HCT116 (cell line): ENCODE data around the gene C2CD2L. TPM values are rescaled to one million over a fixed set of nuclear protein-coding genes. Genes with fewer than 3 reads are reported as not detected.

Source experiments
- ATAC-seq: fragments of 200-7000 bp; cut with Tn5 transposase; 2 replicates; pipeline ENCODE4 v1.9.1; 2020; ENCODE audit warnings: mild to moderate bottlenecking, moderate library complexity
- BruUV-seq: library from RNA; stranded (reverse); fragments of 400-500 nt; replicated peaks from 2 replicates; lab custom pipeline; 2021; lab: Mats Ljungman, UMichigan
- CTCF ChIA-PET: fragments of 300-600 bp; sonication (Branson Sonifier 250); formaldehyde crosslinking; loops from one replicate; lab custom pipeline; 2021; ENCODE audit warnings: antibody characterized with exemption; lab: Charles Lee
- POLR2A ChIA-PET: fragments of 300-600, 350-600 bp; sonication (Branson Sonifier 250); formaldehyde crosslinking; loops from one replicate; lab custom pipeline; 2021; ENCODE audit warnings: antibody characterized with exemption; lab: Charles Lee
- RAD21 ChIA-PET, 2 experiments: fragments of 300-600 bp; sonication (Branson Sonifier 250); formaldehyde crosslinking; loops; one replicate each; lab custom pipeline; 2023; ENCODE audit warnings: low total read pairs in 2 of 2; ENCODE audit not compliant: uncharacterized antibody in 2 of 2, unreplicated experiment in 2 of 2, low non-redundant PET in 1 of 2; lab: Charles Lee
- DNase-seq: peaks from one replicate; pipeline ENCODE4 v3.0.0-alpha.2; 2010; ENCODE audit warnings: low read depth, low spot score
- H2AFZ ChIP-seq: fragments of 200-600 bp; shearing (Covaris generic), sonication (generic); 2 replicates; pipeline ENCODE4 v1.6.1; 2017; ENCODE audit warnings: low read depth, mixed run types, mixed read lengths, antibody characterized with exemption, low read length; ENCODE audit not compliant: poor library complexity, severe bottlenecking
- H3K27ac ChIP-seq: 2 replicates; pipeline ENCODE4 v1.5.1; 2012; ENCODE audit warnings: low read depth, low read length
- H3K27me3 ChIP-seq: fragments of 200-600 bp; sonication (generic); 2 replicates; pipeline ENCODE4 v1.6.1; 2016; ENCODE audit warnings: mixed run types, low read length, mixed read lengths; ENCODE audit not compliant: insufficient read depth
- H3K36me3 ChIP-seq, 2 experiments: fragments of 200-500 bp in 1 of 2; fragments of 200-600 bp in 1 of 2; sonication (Bioruptor generic) in 1 of 2; sonication (generic) in 1 of 2; 2 replicates each; pipeline versions ENCODE4 v1.5.1 to v1.6.1; 2014 to 2016; ENCODE audit warnings: low read length in 2 of 2, inconsistent platforms in 1 of 2, mixed read lengths in 1 of 2, mixed run types in 1 of 2; ENCODE audit not compliant: insufficient read depth in 2 of 2, control insufficient read depth in 1 of 2
- H3K4me1 ChIP-seq, 2 experiments: fragments of 200-600 bp in 1 of 2; sonication (generic) in 1 of 2; 2 replicates each; pipeline versions ENCODE4 v1.5.1 to v1.6.1; 2012 to 2017; ENCODE audit warnings: low read length in 2 of 2, inconsistent platforms in 1 of 2, mild to moderate bottlenecking in 1 of 2, mixed read lengths in 1 of 2, mixed run types in 1 of 2, moderate library complexity in 1 of 2; ENCODE audit not compliant: insufficient read depth in 2 of 2, control insufficient read depth in 1 of 2
- H3K4me2 ChIP-seq: fragments of 200-600 bp; sonication (generic); 2 replicates; pipeline ENCODE4 v1.6.1; 2017; ENCODE audit warnings: mixed run types, low read length, mixed read lengths
- H3K4me3 ChIP-seq, 2 experiments: fragments of 200-600 bp in 1 of 2; sonication (generic) in 1 of 2; replicated peaks in 1 of 2; 2 replicates each; pipeline ENCODE4 v1.5.1; 2011 to 2016; ENCODE audit warnings: low read length in 2 of 2, control low read depth in 1 of 2, low read depth in 1 of 2, mild to moderate bottlenecking in 1 of 2, mixed read lengths in 1 of 2, mixed run types in 1 of 2
- H3K79me2 ChIP-seq: fragments of 200-600 bp; sonication (generic); 2 replicates; pipeline ENCODE4 v1.6.1; 2017; ENCODE audit warnings: mild to moderate bottlenecking, mixed run types, low read length, moderate library complexity, mixed read lengths; ENCODE audit not compliant: insufficient read depth
- H3K9ac ChIP-seq: fragments of 200-600 bp; sonication (generic); 2 replicates; pipeline ENCODE4 v1.6.1; 2016; ENCODE audit warnings: low read length, mixed read lengths
- H3K9me2 ChIP-seq: fragments of 200-600 bp; sonication (generic), shearing (Covaris generic); 2 replicates; pipeline ENCODE4 v1.6.1; 2017; ENCODE audit warnings: mixed run types, mild to moderate bottlenecking, moderate library complexity; ENCODE audit not compliant: insufficient read depth
- H3K9me3 ChIP-seq, 2 experiments: fragments of 200-500 bp in 1 of 2; fragments of 200-600 bp in 1 of 2; sonication (Bioruptor generic) in 1 of 2; sonication (generic) in 1 of 2; 2 replicates each; pipeline ENCODE4 v1.6.1; 2014 to 2017; ENCODE audit warnings: low read length in 2 of 2, mixed read lengths in 2 of 2, inconsistent platforms in 1 of 2, low read depth in 1 of 2, mild to moderate bottlenecking in 1 of 2, mixed run types in 1 of 2, moderate library complexity in 1 of 2; ENCODE audit not compliant: control insufficient read depth in 1 of 2, insufficient read depth in 1 of 2
- H4K20me1 ChIP-seq: fragments of 200-600 bp; sonication (generic), shearing (Covaris generic); 2 replicates; pipeline ENCODE4 v1.6.1; 2017; ENCODE audit warnings: mixed run types, mild to moderate bottlenecking, moderate library complexity; ENCODE audit not compliant: insufficient read depth
- CBX3 ChIP-seq: IDR thresholded peaks from 2 replicates; pipeline ENCODE4 v1.6.1; 2012; ENCODE audit warnings: low read depth
- CTCF ChIP-seq, 3 experiments: fragments of 200-600 bp in 1 of 3; sonication (generic) in 1 of 3; IDR thresholded peaks in 2 of 3; conservative IDR thresholded peaks in 1 of 3; 2 replicates each; pipeline ENCODE4 v1.5.1; 2012 to 2017; ENCODE audit warnings: low read depth in 2 of 3, low read length in 2 of 3, antibody characterized with exemption in 1 of 3, borderline replicate concordance in 1 of 3, control low read depth in 1 of 3, mild to moderate bottlenecking in 1 of 3, mixed read lengths in 1 of 3, mixed run types in 1 of 3, moderate library complexity in 1 of 3; ENCODE audit not compliant: insufficient read depth in 1 of 3
- EGR1 ChIP-seq: IDR thresholded peaks from 2 replicates; pipeline ENCODE4 v1.6.1; 2012; ENCODE audit warnings: low read depth
- ELF1 ChIP-seq: IDR thresholded peaks from 2 replicates; pipeline ENCODE4 v1.6.1; 2012; ENCODE audit warnings: low read depth, borderline replicate concordance
- EZH2 ChIP-seq: fragments of 200-600 bp; sonication (generic); IDR thresholded peaks from 2 replicates; pipeline ENCODE4 v1.6.1; 2017; ENCODE audit warnings: antibody characterized with exemption, mixed run types
- MAX ChIP-seq: IDR thresholded peaks from 2 replicates; pipeline ENCODE4 v1.6.1; 2012
- POLR2A ChIP-seq: IDR thresholded peaks from 2 replicates; pipeline ENCODE4 v1.7.0; 2011; ENCODE audit warnings: borderline replicate concordance; ENCODE audit not compliant: insufficient read depth, insufficient read length; ENCODE audit errors: extremely low read depth
- POLR2AphosphoS5 ChIP-seq: IDR thresholded peaks from 2 replicates; pipeline ENCODE4 v1.6.1; 2011; ENCODE audit warnings: mild to moderate bottlenecking, low read depth, low read length, moderate library complexity
- RAD21 ChIP-seq: IDR thresholded peaks from 2 replicates; pipeline ENCODE4 v1.6.1; 2012; ENCODE audit warnings: low read depth, mild to moderate bottlenecking
- SP1 ChIP-seq: IDR thresholded peaks from 2 replicates; pipeline ENCODE4 v1.6.1; 2012; ENCODE audit warnings: low read depth
- TCF7L2 ChIP-seq: IDR thresholded peaks from 2 replicates; pipeline ENCODE4 v1.7.0; 2011; ENCODE audit warnings: borderline replicate concordance, inconsistent platforms; ENCODE audit not compliant: insufficient read depth, insufficient read length; ENCODE audit errors: extremely low read depth
- intact Hi-C: fragments of 100-400 bp; cut with micrococcal nuclease; formaldehyde crosslinking; loops from 2 replicates; pipeline ENCODE4 v1.10.0; 2022
- total RNA-seq: library from RNA; stranded (reverse); gene quantifications from one replicate; pipeline ENCODE4 v1.2.1, GENCODE V29; 2021; ENCODE audit not compliant: unreplicated experiment

The C2CD2L gene
- total RNA-seq, 1 experiment from 2014 or later, result 12.4 TPM

- TF ChIP-seq EZH2 (no peak), SP1 (no peak), POLR2AphosphoS5 (no peak), CTCF (IDR thresholded peaks at IDR 0.05 in 2 of 3, conservative IDR thresholded peaks at IDR 0.05 in 1 of 3; ENCODE audit: borderline replicate concordance in 1 of 3, insufficient read depth in 1 of 3, low read depth in 2 of 3, low read length in 2 of 3) (no peak), RAD21 (no peak), MAX (no peak)
- TF ChIP-seq, all 23 proteins: peak for 0
- H3K4me2 ChIP-seq, result no peak overlapping the region
- no peak for ATAC-seq
- H3K4me3 ChIP-seq, result no peak overlapping the region
- H2AFZ ChIP-seq, result no peak overlapping the region
- no peak overlapping the region for H3K27ac ChIP-seq
- intact Hi-C loops, result no loop called here
- ChIA-PET CTCF (no interaction called here), RAD21 (no interaction called here), POLR2A (no interaction called here)
- peaks cover under 1% of the 10 kb centered on the region; the same call in 1 of the 2 replicates for H3K79me2 ChIP-seq
- no TSS peak for BruUV-seq
- H3K9me3 ChIP-seq, result no peaks in the 10 kb centered on the region
- H3K9me2 ChIP-seq, result no peaks in the 10 kb centered on the region
- no peaks in the 10 kb centered on the region for H4K20me1 ChIP-seq
- no peaks in the 10 kb centered on the region for H3K27me3 ChIP-seq
- H3K9ac ChIP-seq, result no peak overlapping the region
- DNase-seq, result no peak
- peaks cover 11 to 19% of the 10 kb centered on the region in 2 experiments; a peak in 2 of 4 replicates for H3K36me3 ChIP-seq
- peaks cover 4 to 17% of the 10 kb centered on the region in 2 experiments; a peak in 3 of 4 replicates for H3K4me1 ChIP-seq
These were observed 9.5 kb downstream of the C2CD2L start for GRCh38 chr11:119116601-119117000.

GRCh38 chr11:119117004-119117706 lies 10.0 kb downstream of the C2CD2L start:
- Histone ChIP-seq H3K27me3 (no peaks in the 10 kb centered on the region), H3K4me1 (peaks cover 4 to 19% of the 10 kb centered on the region in 2 experiments; a peak in 3 of 4 replicates), H3K27ac (no peak overlapping the region), H3K9me3 (no peaks in the 10 kb centered on the region), H4K20me1 (no peaks in the 10 kb centered on the region), H3K36me3 (peaks cover 11 to 14% of the 10 kb centered on the region in 2 experiments; a peak in 2 of 4 replicates), H3K9me2 (no peaks in the 10 kb centered on the region), H3K9ac (no peak overlapping the region), H2AFZ (no peak overlapping the region), H3K79me2 (peaks cover 6% of the 10 kb centered on the region), H3K4me2 (no peak overlapping the region), H3K4me3 (no peak overlapping the region)
- RAD21 ChIA-PET, result no interaction called here
- no TSS peak for BruUV-seq
- intact Hi-C loops, result no loop called here
- DNase-seq, result no peak
- no peak for ATAC-seq
- TF ChIP-seq EGR1 (no peak), POLR2A (no peak), TCF7L2 (no peak), ELF1 (no peak), MAX (no peak), RAD21 (no peak), CBX3 (no peak)
- POLR2A ChIA-PET, result no interaction called here
- CTCF ChIA-PET, result no interaction called here
